Trophoblast cell (in vitro differentiated cells and primary cell): ENCODE data around the gene OR6K3.

ENCODE experiments used
- DNase-seq, 2 donors: peaks; one replicate each; pipeline ENCODE4 v3.0.0-alpha.2; 2016
- H2AFZ ChIP-seq: 2 replicates; pipeline ENCODE4 v1.6.1; 2013; ENCODE audit warnings: low read length, moderate library complexity, mild to moderate bottlenecking; ENCODE audit not compliant: insufficient read depth, poor library complexity
- H2AK5ac ChIP-seq: 2 replicates; pipeline ENCODE4 v1.6.1; 2013; ENCODE audit warnings: mild to moderate bottlenecking, low read length
- H2BK120ac ChIP-seq: 2 replicates; pipeline ENCODE4 v1.6.1; 2013; ENCODE audit warnings: low read length, mild to moderate bottlenecking, moderate library complexity; ENCODE audit not compliant: insufficient read depth, poor library complexity
- H2BK12ac ChIP-seq: 2 replicates; pipeline ENCODE4 v1.6.1; 2013; ENCODE audit warnings: mild to moderate bottlenecking, low read length, moderate library complexity
- H2BK5ac ChIP-seq: 2 replicates; pipeline ENCODE4 v1.6.1; 2013; ENCODE audit warnings: low read length, low read depth, moderate library complexity, mild to moderate bottlenecking; ENCODE audit not compliant: poor library complexity
- H3K14ac ChIP-seq: 2 replicates; pipeline ENCODE4 v1.6.1; 2013; ENCODE audit warnings: mild to moderate bottlenecking, low read length
- H3K18ac ChIP-seq: 2 replicates; pipeline ENCODE4 v1.6.1; 2013; ENCODE audit warnings: mild to moderate bottlenecking, low read length
- H3K23ac ChIP-seq: 2 replicates; pipeline ENCODE4 v1.6.1; 2013; ENCODE audit warnings: low read length
- H3K27ac ChIP-seq: 2 replicates; pipeline ENCODE4 v1.5.1; 2013; ENCODE audit warnings: low read depth, mild to moderate bottlenecking, inconsistent platforms, low read length, moderate library complexity
- H3K27me3 ChIP-seq: 2 replicates; pipeline ENCODE4 v1.6.1; 2013; ENCODE audit warnings: inconsistent platforms, mild to moderate bottlenecking, low read length, moderate library complexity; ENCODE audit not compliant: insufficient read depth
- H3K36me3 ChIP-seq, 2 experiments: 1 replicate in 1 of 2; 2 replicates in 1 of 2; pipeline ENCODE4 v1.6.1; 2013; ENCODE audit warnings: low read length in 2 of 2, mild to moderate bottlenecking in 2 of 2, moderate library complexity in 1 of 2; ENCODE audit not compliant: insufficient read depth in 2 of 2, control insufficient read depth in 1 of 2
- H3K4ac ChIP-seq: 2 replicates; pipeline ENCODE4 v1.6.1; 2013; ENCODE audit warnings: low read depth, mild to moderate bottlenecking, low read length, moderate library complexity
- H3K4me1 ChIP-seq, 2 experiments: 1 replicate in 1 of 2; 2 replicates in 1 of 2; pipeline ENCODE4 v1.6.1; 2013; ENCODE audit warnings: low read length in 2 of 2, mild to moderate bottlenecking in 2 of 2, moderate library complexity in 1 of 2; ENCODE audit not compliant: insufficient read depth in 2 of 2, control insufficient read depth in 1 of 2
- H3K4me2 ChIP-seq: 2 replicates; pipeline ENCODE4 v1.6.1; 2013; ENCODE audit warnings: inconsistent platforms, mild to moderate bottlenecking, low read length, moderate library complexity
- H3K4me3 ChIP-seq: 2 replicates; pipeline ENCODE4 v1.5.1; 2013; ENCODE audit warnings: mild to moderate bottlenecking, low read depth, low read length, inconsistent platforms
- H3K79me1 ChIP-seq: one replicate; pipeline ENCODE4 v1.6.1; 2013; ENCODE audit warnings: low read length
- H3K79me2 ChIP-seq: 2 replicates; pipeline ENCODE4 v1.6.1; 2013; ENCODE audit warnings: low read length, mild to moderate bottlenecking; ENCODE audit not compliant: control insufficient read depth, insufficient read depth, poor library complexity
- H3K9ac ChIP-seq: 2 replicates; pipeline ENCODE4 v1.6.1; 2013; ENCODE audit warnings: mild to moderate bottlenecking, low read length
- H3K9me3 ChIP-seq: 2 replicates; pipeline ENCODE4 v1.6.1; 2013; ENCODE audit warnings: low read depth, mild to moderate bottlenecking, control low read depth, inconsistent platforms, low read length; ENCODE audit not compliant: insufficient read depth
- H4K12ac ChIP-seq: 2 replicates; pipeline ENCODE4 v1.6.1; 2013; ENCODE audit warnings: low read depth, mild to moderate bottlenecking, low read length, moderate library complexity
- H4K8ac ChIP-seq: 2 replicates; pipeline ENCODE4 v1.6.1; 2013; ENCODE audit warnings: low read depth, mild to moderate bottlenecking, low read length, moderate library complexity
- H4K91ac ChIP-seq: one replicate; pipeline ENCODE4 v1.6.1; 2013; ENCODE audit warnings: low read depth, mild to moderate bottlenecking, low read length, moderate library complexity
- WGBS: extraction: QIAGEN DNeasy Blood & Tissue Kit; methylation state at CpG from one replicate; pipeline ENCODE4 v1.1.7; 2013; ENCODE audit warnings: missing lambda C conversion rate; ENCODE audit not compliant: insufficient read length, insufficient coverage; ENCODE audit errors: extremely low coverage; 5-methylcytosine and 5-hydroxymethylcytosine counted together

Gene OR6K3

DNA sequence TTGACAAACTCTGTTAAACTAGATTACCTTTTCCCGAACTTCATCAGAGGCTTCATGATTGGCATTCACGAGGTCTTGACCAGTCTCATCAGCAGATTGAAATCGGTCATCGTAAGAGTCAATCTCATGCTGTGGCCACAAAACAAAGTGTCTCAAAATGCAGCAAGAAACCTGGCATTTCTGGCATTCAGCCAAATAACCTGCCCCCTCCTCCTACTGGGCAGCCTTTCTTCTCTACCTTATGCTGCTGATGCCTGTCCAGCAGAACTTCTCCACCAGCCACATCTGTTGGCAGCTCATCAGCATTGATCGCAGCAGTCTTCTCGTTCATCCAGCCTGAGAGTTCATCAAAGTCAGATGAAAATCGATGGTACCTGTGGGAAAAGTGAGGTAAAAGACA lies 46.2 kb downstream of the OR6K3 start:
- no peaks in the 10 kb centered on the region for H3K79me1 ChIP-seq
- H2AK5ac ChIP-seq = no peak overlapping the region
- H3K4me1 ChIP-seq = peaks cover 0 to 3% of the 10 kb centered on the region in 2 experiments
- DNase-seq = no peak
- H3K9me3 ChIP-seq = no peaks in the 10 kb centered on the region
- H2BK120ac ChIP-seq = no peak overlapping the region
- H3K4me2 ChIP-seq = no peak overlapping the region
- H3K18ac ChIP-seq = no peak overlapping the region
- no peak overlapping the region for H3K23ac ChIP-seq
- no CpG with 5 or more reads among the region's 7 CpGs for WGBS
- H3K79me2 ChIP-seq = no peaks in the 10 kb centered on the region
- H2BK12ac ChIP-seq = no peak overlapping the region
- H3K27ac ChIP-seq = no peak overlapping the region
- no peak overlapping the region for H3K9ac ChIP-seq
- H3K4ac ChIP-seq = no peak overlapping the region
- H3K36me3 ChIP-seq = no peaks in the 10 kb centered on the region
- H2BK5ac ChIP-seq = no peak overlapping the region
- H3K4me3 ChIP-seq = no peak overlapping the region
- no peaks in the 10 kb centered on the region for H3K27me3 ChIP-seq
- H4K91ac ChIP-seq = no peak overlapping the region
- no peak overlapping the region for H4K8ac ChIP-seq
- no peak overlapping the region for H2AFZ ChIP-seq
- H4K12ac ChIP-seq = no peak overlapping the region
- no peak overlapping the region for H3K14ac ChIP-seq
